Activated CD4-positive, CD25-positive, alpha-beta regulatory T cell treated with anti-CD3 and anti-CD28 coated beads, Interleukin-2, amount 50 U/mL, for 24 hours (primary cell): ENCODE measurements around the gene MDFI.

Experiments
- ATAC-seq, 2 donors: fragments of 150-1000 bp; cut with Tn5 transposase; one replicate each; pipeline ENCODE4 v1.10.0; 2021; ENCODE audit warnings: mild to moderate bottlenecking in 1 of 2, moderate library complexity in 1 of 2

The MDFI gene

GRCh38 chr6:41674231-41675000 lies 36.1 kb downstream of the MDFI start:
- ATAC-seq, result no peak

- ATAC-seq, result no peak
Measured at GRCh38 chr6:41675176-41675775, 37.0 kb downstream of the MDFI start.

GRCh38 chr6:41675992-41676391 lies 37.7 kb downstream of the MDFI start:
- ATAC-seq, result no peak

GRCh38 chr6:41676431-41676830 lies 38.2 kb downstream of the MDFI start:
- ATAC-seq, result no peak

GRCh38 chr6:41677124-41677921 lies 39.1 kb downstream of the MDFI start:
- no peak for ATAC-seq

- no peak for ATAC-seq
Measured at GRCh38 chr6:41678511-41679084, 40.3 kb downstream of the MDFI start.

- no peak for ATAC-seq
Measured at GRCh38 chr6:41679696-41680095, 41.4 kb downstream of the MDFI start.

- no peak for ATAC-seq
Measured at GRCh38 chr6:41680182-41680965, 42.1 kb downstream of the MDFI start.

- ATAC-seq, result peak; percentile 71 to 75
Measured at GRCh38 chr6:41682056-41682477, 43.8 kb downstream of the MDFI start.

- no peak for ATAC-seq
Measured at GRCh38 chr6:41682497-41683272, 44.4 kb downstream of the MDFI start.

- ATAC-seq, result peak in 1 of 2 donors; percentile 3
Measured at GRCh38 chr6:41683273-41683522, 44.9 kb downstream of the MDFI start.

GRCh38 chr6:41683523-41684310 lies 45.4 kb downstream of the MDFI start:
- peak; percentile 87 to 89 for ATAC-seq

- ATAC-seq, result no peak
Measured at GRCh38 chr6:41684311-41685180, 46.3 kb downstream of the MDFI start.

GRCh38 chr6:41685641-41686380 lies 47.5 kb downstream of the MDFI start:
- no peak for ATAC-seq

- ATAC-seq, result no peak
Measured at GRCh38 chr6:41687501-41688175, 49.4 kb downstream of the MDFI start.

GRCh38 chr6:41688256-41688965 lies 50.1 kb downstream of the MDFI start:
- no peak for ATAC-seq

GRCh38 chr6:41689171-41690008 lies 51.1 kb downstream of the MDFI start:
- ATAC-seq, result no peak
